GM12875 (cell line): Measurements from ENCODE around the gene CD163.

Experiments
- H3K4me3 ChIP-seq: one replicate; pipeline ENCODE4 v1.5.1; 2011; ENCODE audit warnings: low read depth, low read length, control low read depth
- CTCF ChIP-seq: IDR thresholded peaks from 2 replicates; pipeline ENCODE4 v1.5.1; 2011; ENCODE audit warnings: low read depth, mild to moderate bottlenecking, control low read depth, inconsistent platforms, low read length, moderate library complexity, borderline replicate concordance; ENCODE audit not compliant: insufficient read depth

Gene CD163

GRCh38 chr12:7501031-7501588 lies 2.5 kb downstream of the CD163 start:
- H3K4me3 ChIP-seq = no peak overlapping the region
- no peak for TF ChIP-seq CTCF

- H3K4me3 ChIP-seq = no peak overlapping the region
- TF ChIP-seq CTCF = no peak
Measured at GRCh38 chr12:7499636-7500035, 3.9 kb downstream of the CD163 start.

GRCh38 chr12:7498809-7499208 lies 4.8 kb downstream of the CD163 start:
- H3K4me3 ChIP-seq = no peak overlapping the region
- no peak for TF ChIP-seq CTCF

GRCh38 chr12:7497661-7498060 lies 5.9 kb downstream of the CD163 start:
- no peak overlapping the region for H3K4me3 ChIP-seq
- TF ChIP-seq CTCF = no peak

GRCh38 chr12:7496451-7496850 lies 7.1 kb downstream of the CD163 start:
- H3K4me3 ChIP-seq = no peak overlapping the region
- TF ChIP-seq CTCF = no peak

- H3K4me3 ChIP-seq = no peak overlapping the region
- TF ChIP-seq CTCF = no peak
Measured at GRCh38 chr12:7495136-7495535, 8.4 kb downstream of the CD163 start.

- TF ChIP-seq CTCF = no peak
- no peak overlapping the region for H3K4me3 ChIP-seq
Measured at GRCh38 chr12:7493006-7493405, 10.6 kb downstream of the CD163 start.
